ENCODE data around the gene PCK1. TPM values are rescaled to one million over a fixed set of nuclear protein-coding genes. Genes with fewer than 3 reads are reported as not detected.

PCK1 gene
- total RNA-seq, result not detected in 2 replicates

DNA sequence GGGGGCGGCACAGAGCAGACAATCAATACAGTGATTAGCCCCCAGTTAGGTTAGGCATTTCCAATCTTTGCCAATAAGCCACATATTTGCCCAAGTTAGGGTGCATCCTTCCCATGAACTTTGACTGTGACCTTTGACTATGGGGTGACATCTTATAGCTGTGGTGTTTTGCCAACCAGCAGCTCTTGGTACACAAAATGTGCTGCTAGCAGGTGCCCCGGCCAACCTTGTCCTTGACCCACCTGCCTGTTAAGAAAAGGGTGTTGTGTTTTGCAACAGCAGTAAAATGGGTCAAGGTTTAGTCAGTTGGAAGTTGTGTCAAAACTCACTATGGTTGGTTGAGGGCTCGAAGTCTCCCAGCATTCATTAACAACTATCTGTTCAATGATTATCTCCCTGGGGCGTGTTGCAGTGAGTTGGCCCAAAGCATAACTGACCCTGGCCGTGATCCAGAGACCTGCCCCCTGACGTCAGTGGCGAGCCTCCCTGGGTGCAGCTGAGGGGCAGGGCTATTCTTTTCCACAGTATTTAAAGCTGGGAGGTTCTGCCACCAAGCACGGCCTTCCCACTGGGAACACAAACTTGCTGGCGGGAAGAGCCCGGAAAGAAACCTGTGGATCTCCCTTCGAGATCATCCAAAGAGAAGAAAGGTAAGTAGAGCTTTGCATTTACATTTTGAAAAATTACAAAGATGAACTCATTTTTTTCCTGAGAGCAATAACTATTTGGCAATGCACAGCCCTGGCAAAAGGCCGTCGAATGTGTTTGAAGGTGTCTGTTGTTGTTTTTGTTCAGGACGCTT is at the start of gene PCK1:
PCK1 (plus strand) TSS at position 557 of the 802 bp plus-strand sequence. CDS start 302 bp downstream, outside the sequence.

DNA sequence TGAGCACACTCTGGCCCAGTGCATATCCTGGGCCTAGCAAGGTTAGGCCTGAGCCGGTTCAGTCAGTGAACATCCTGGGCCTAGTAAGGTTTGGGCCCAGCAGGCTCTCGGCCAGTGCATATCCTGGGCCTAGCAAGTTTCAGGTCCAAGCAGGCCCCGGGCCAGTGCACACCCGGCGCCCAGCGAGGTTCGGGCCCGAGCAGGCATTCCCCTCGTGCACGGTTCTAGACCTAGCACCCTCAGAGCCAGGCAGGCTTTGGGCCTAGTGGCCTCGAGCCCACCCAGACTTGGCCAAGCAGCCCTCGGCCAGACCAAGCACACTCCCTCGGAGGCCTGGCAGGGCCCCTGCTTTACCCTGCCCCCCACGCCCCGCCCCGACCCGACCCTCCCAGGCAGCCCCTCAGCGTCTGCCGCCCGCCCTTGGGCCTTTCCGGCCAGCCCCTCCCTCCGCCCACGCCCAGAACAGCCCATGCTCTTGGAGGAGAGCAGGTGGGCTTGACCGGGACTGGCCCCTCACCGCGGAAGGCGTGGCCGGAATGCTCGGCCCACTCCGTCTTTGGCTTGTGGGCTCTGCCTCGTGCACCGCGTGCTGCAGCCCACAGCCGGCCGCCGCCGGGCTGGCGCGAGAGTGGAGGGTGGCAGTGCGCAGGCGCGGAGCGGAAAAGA is 36.3 kb upstream of the PCK1 start, which contains the start of gene CTCFL:
CTCFL (minus strand) TSS at position 630 of the 666 bp plus-strand sequence. CDS start 935 bp downstream, outside the sequence.

Other genes with a start within 250 kb of the PCK1 start
- not detected in 2 replicates for gene SPO11, start 231.3 kb upstream of the PCK1 start, total RNA-seq
- gene RAE1, start 209.9 kb upstream of the PCK1 start, total RNA-seq, result 37.0 and 45.6 TPM in 2 replicates
- 5.2 and 5.7 TPM in 2 replicates for gene RBM38, start 169.7 kb upstream of the PCK1 start, total RNA-seq
- gene CTCFL, start 36.0 kb upstream of the PCK1 start, total RNA-seq, result not detected in 2 replicates
- gene ZBP1, start 59.3 kb downstream of the PCK1 start, total RNA-seq, result not detected in 2 replicates
- not detected in 2 replicates for gene PMEPA1, start 148.9 kb downstream of the PCK1 start, total RNA-seq